GM10266 (cell line): ENCODE results near the gene RRAGA.
"Not testable (repeated sequence)": the region's sequence is repeated elsewhere in the genome, so short reads cannot be mapped to it uniquely, and the experiment has no call there.

Source experiments
- DNase-seq: peaks from one replicate; pipeline ENCODE4 v3.0.0; 2012; ENCODE audit errors: extremely low spot score
- TF ChIP-seq, protein P1 (sequence below): IDR thresholded peaks from 2 replicates; pipeline ENCODE4 v1.5.1; 2012; ENCODE audit warnings: mild to moderate bottlenecking, low read depth; ENCODE audit not compliant: control insufficient read depth, insufficient read depth; ENCODE audit errors: missing control alignments

RRAGA gene

DNA sequence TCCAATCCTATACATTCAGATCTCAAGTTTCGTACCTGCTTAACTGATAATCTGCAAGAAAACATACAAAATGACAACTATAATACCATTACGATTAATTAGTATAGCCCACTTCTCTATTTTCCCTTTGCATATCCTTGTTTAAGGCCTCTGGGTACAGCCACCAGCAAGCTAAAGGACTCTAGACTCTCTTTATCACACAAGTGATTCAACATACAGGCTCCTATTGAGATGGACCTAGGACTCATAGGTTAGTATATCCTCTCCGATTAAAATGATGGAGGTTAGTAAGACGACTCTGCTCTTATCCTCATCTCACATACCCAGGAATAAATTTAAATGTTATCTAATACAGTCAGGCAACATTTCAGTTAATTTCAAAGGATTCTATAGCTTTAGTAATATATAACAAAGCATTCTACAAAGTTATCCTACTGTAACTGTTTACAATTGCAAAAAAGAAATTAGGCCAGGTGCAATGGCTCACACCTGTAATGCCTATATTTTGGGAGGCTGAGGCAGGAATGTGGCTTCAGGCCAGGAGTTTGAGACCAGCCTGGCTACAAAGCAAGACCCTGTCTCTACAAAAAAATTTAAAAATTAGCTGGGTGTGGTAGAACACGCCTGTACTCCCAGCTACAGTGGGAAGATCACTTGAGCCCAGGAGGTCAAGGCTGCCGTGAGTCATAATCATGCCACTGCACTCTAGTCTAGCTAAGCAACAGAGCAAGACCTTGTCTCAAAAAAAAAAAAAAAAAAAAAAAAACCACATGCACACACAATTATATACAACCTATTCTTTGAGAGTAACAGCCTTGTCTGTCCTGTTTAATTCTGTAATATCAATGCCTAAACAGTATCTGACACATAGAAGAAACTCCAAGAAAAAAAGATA lies 38.1 kb downstream of the RRAGA start:
- DNase-seq: no peak
- TF ChIP-seq, protein P1, sequence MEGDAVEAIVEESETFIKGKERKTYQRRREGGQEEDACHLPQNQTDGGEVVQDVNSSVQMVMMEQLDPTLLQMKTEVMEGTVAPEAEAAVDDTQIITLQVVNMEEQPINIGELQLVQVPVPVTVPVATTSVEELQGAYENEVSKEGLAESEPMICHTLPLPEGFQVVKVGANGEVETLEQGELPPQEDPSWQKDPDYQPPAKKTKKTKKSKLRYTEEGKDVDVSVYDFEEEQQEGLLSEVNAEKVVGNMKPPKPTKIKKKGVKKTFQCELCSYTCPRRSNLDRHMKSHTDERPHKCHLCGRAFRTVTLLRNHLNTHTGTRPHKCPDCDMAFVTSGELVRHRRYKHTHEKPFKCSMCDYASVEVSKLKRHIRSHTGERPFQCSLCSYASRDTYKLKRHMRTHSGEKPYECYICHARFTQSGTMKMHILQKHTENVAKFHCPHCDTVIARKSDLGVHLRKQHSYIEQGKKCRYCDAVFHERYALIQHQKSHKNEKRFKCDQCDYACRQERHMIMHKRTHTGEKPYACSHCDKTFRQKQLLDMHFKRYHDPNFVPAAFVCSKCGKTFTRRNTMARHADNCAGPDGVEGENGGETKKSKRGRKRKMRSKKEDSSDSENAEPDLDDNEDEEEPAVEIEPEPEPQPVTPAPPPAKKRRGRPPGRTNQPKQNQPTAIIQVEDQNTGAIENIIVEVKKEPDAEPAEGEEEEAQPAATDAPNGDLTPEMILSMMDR: no peak

DNA sequence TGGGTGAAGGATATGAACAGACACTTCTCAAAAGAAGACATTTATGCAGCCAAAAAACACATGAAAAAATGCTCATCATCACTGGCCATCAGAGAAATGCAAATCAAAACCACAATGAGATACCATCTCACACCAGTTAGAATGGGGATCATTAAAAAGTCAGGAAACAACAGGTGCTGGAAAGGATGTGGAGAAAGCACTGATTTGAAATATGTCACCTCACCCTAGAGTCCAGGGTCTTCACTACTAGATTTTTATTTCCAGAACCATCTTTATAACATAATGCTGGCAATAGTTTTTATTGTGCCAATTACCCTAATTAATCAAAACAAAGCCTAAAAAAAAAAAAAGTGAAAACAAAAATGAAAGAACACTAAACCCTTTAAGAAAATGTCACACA lies 48.2 kb downstream of the RRAGA start:
- DNase-seq: not testable (repeated sequence)
